H1 (cell line): Measurements from ENCODE around the gene DAPK1. TPM values are rescaled to one million over a fixed set of nuclear protein-coding genes. Genes with fewer than 3 reads are reported as not detected.

ENCODE experiments used
- CTCF ChIA-PET: fragments of 300-600 bp; sonication (Branson Sonifier 250); formaldehyde crosslinking; loops from one replicate; lab custom pipeline; 2021; ENCODE audit not compliant: partially characterized antibody; lab: Charles Lee
- POLR2A ChIA-PET: fragments of 300-600 bp; sonication (Branson Sonifier 250); formaldehyde crosslinking; loops from one replicate; lab custom pipeline; 2021; ENCODE audit warnings: inconsistent platforms; ENCODE audit not compliant: partially characterized antibody; lab: Charles Lee
- DNase-seq, 2 experiments: peaks; one replicate each; pipeline versions ENCODE4 v3.0.0 to v3.0.0-alpha.2; 2010 to 2022; ENCODE audit warnings: low spot score in 2 of 2, low read depth in 1 of 2, mixed read lengths in 1 of 2
- FAIRE-seq: peaks from 2 replicates; lab custom pipeline; 2011; peaks lifted over from hg19 to GRCh38; lab: Jason Lieb, UNC
- H2AFZ ChIP-seq: 2 replicates; pipeline ENCODE4 v1.8.1; 2012; ENCODE audit warnings: low read length, inconsistent platforms
- H2AK5ac ChIP-seq: 2 replicates; pipeline ENCODE4 v1.6.1; 2013; ENCODE audit warnings: low read depth, low read length
- H2BK120ac ChIP-seq: replicated peaks from 2 replicates; pipeline ENCODE3; 2013; ENCODE audit warnings: low read depth, low read length, inconsistent platforms
- H2BK12ac ChIP-seq: 2 replicates; pipeline ENCODE4 v1.6.1; 2013; ENCODE audit warnings: low read depth, low read length
- H2BK15ac ChIP-seq: 2 replicates; pipeline ENCODE4 v1.6.1; 2013; ENCODE audit warnings: low read length
- H2BK20ac ChIP-seq: 2 replicates; pipeline ENCODE4 v1.6.1; 2013; ENCODE audit warnings: low read length
- H2BK5ac ChIP-seq: 2 replicates; pipeline ENCODE4 v1.6.1; 2013; ENCODE audit warnings: low read depth, low read length
- H3K14ac ChIP-seq: 2 replicates; pipeline ENCODE4 v1.6.1; 2013; ENCODE audit warnings: inconsistent platforms; ENCODE audit not compliant: insufficient read length
- H3K18ac ChIP-seq: 2 replicates; pipeline ENCODE4 v1.6.1; 2013; ENCODE audit warnings: low read length; ENCODE audit errors: extremely low read depth
- H3K23ac ChIP-seq: 2 replicates; pipeline ENCODE4 v1.6.1; 2013; ENCODE audit warnings: inconsistent platforms; ENCODE audit not compliant: insufficient read length
- H3K23me2 ChIP-seq: 2 replicates; pipeline ENCODE4 v1.6.1; 2013; ENCODE audit warnings: low read depth, low read length
- H3K27ac ChIP-seq: 2 replicates; pipeline ENCODE4 v1.6.1; 2011; ENCODE audit warnings: low read depth, low read length, inconsistent platforms
- H3K27me3 ChIP-seq, 4 experiments: replicated peaks in 1 of 4; 1 replicate in 1 of 4; 2 replicates in 3 of 4; pipeline versions ENCODE4 v1.6.1 to v1.8.1; 2011 to 2013; ENCODE audit warnings: low read length in 3 of 4, mild to moderate bottlenecking in 3 of 4, inconsistent platforms in 2 of 4, mixed read lengths in 2 of 4, moderate library complexity in 1 of 4; ENCODE audit not compliant: control insufficient read depth in 3 of 4, insufficient read depth in 3 of 4; ENCODE audit errors: extremely low read depth in 1 of 4
- H3K36me3 ChIP-seq, 4 experiments: 2 replicates each; pipeline versions ENCODE4 v1.6.1 to v1.8.1; 2011 to 2013; ENCODE audit warnings: mild to moderate bottlenecking in 4 of 4, low read length in 3 of 4, moderate library complexity in 2 of 4, control low read depth in 1 of 4, inconsistent platforms in 1 of 4; ENCODE audit not compliant: insufficient read depth in 4 of 4, control insufficient read depth in 2 of 4
- H3K4ac ChIP-seq: replicated peaks from 2 replicates; pipeline ENCODE3; 2013; ENCODE audit warnings: low read length, low read depth, mixed read lengths, inconsistent platforms; ENCODE audit not compliant: insufficient read length
- H3K4me1 ChIP-seq, 4 experiments: replicated peaks in 1 of 4; 1 replicate in 1 of 4; 2 replicates in 3 of 4; pipeline versions ENCODE4 v1.6.1 to v1.8.1; 2011 to 2013; ENCODE audit warnings: low read length in 3 of 4, inconsistent platforms in 2 of 4, mixed read lengths in 1 of 4; ENCODE audit not compliant: insufficient read depth in 4 of 4, control insufficient read depth in 3 of 4
- H3K4me2 ChIP-seq, 2 experiments: 2 replicates each; pipeline versions ENCODE4 v1.6.1 to v1.8.1; 2011 to 2013; ENCODE audit warnings: low read depth in 2 of 2, low read length in 2 of 2, control low read depth in 1 of 2, inconsistent platforms in 1 of 2, mild to moderate bottlenecking in 1 of 2; ENCODE audit not compliant: insufficient read depth in 1 of 2
- H3K4me3 ChIP-seq, 4 experiments: fragments of 200-600, 300-600 bp in 1 of 4; sonication (generic), shearing (Covaris generic), sonication (Bioruptor Twin) in 1 of 4; 2 replicates each; pipeline versions ENCODE4 v1.5.1 to v1.8.1; 2011 to 2016; ENCODE audit warnings: low read length in 4 of 4, low read depth in 3 of 4, control low read depth in 2 of 4, inconsistent platforms in 2 of 4, mild to moderate bottlenecking in 2 of 4, mixed read lengths in 1 of 4, moderate library complexity in 1 of 4; ENCODE audit not compliant: insufficient read depth in 2 of 4; ENCODE audit errors: extremely low read depth in 1 of 4
- H3K56ac ChIP-seq: replicated peaks from 2 replicates; pipeline ENCODE3; 2013; ENCODE audit warnings: low read depth, mild to moderate bottlenecking, mixed read lengths, low read length, inconsistent platforms; ENCODE audit not compliant: insufficient read length
- H3K79me1 ChIP-seq: 2 replicates; pipeline ENCODE4 v1.6.1; 2013; ENCODE audit warnings: low read depth, low read length, control low read depth
- H3K79me2 ChIP-seq, 2 experiments: 2 replicates each; pipeline versions ENCODE4 v1.6.1 to v1.8.1; 2012 to 2013; ENCODE audit warnings: low read length in 2 of 2, mild to moderate bottlenecking in 2 of 2, inconsistent platforms in 1 of 2; ENCODE audit not compliant: insufficient read depth in 2 of 2, control insufficient read depth in 1 of 2
- H3K9ac ChIP-seq, 4 experiments: replicated peaks in 1 of 4; 1 replicate in 1 of 4; 2 replicates in 3 of 4; pipeline versions ENCODE4 v1.6.1 to v1.8.1; 2011 to 2013; ENCODE audit warnings: low read depth in 3 of 4, low read length in 3 of 4, control low read depth in 2 of 4, mild to moderate bottlenecking in 2 of 4, moderate library complexity in 2 of 4, inconsistent platforms in 1 of 4; ENCODE audit errors: extremely low read depth in 1 of 4
- H3K9me3 ChIP-seq, 2 experiments: 2 replicates each; pipeline versions ENCODE4 v1.6.1 to v1.8.1; 2012 to 2013; ENCODE audit warnings: mild to moderate bottlenecking in 2 of 2, moderate library complexity in 2 of 2, control low read depth in 1 of 2, inconsistent platforms in 1 of 2, low read depth in 1 of 2, low read length in 1 of 2, mixed read lengths in 1 of 2; ENCODE audit not compliant: insufficient read depth in 2 of 2
- H4K20me1 ChIP-seq, 2 experiments: replicated peaks in 1 of 2; 2 replicates each; pipeline versions ENCODE3 to v1.8.1; 2011 to 2013; ENCODE audit warnings: inconsistent platforms in 2 of 2, low read length in 2 of 2, mild to moderate bottlenecking in 1 of 2; ENCODE audit not compliant: insufficient read depth in 2 of 2, control insufficient read depth in 1 of 2
- H4K5ac ChIP-seq: 2 replicates; pipeline ENCODE4 v1.6.1; 2013; ENCODE audit warnings: low read length, low read depth, mixed read lengths, inconsistent platforms; ENCODE audit not compliant: insufficient read length
- H4K8ac ChIP-seq: 2 replicates; pipeline ENCODE4 v1.8.0; 2013; ENCODE audit warnings: mild to moderate bottlenecking, moderate library complexity, low read length, inconsistent platforms; ENCODE audit not compliant: insufficient read depth; ENCODE audit errors: extremely low read depth
- H4K91ac ChIP-seq: replicated peaks from 2 replicates; pipeline ENCODE3; 2013; ENCODE audit warnings: low read length, mixed read lengths, inconsistent platforms; ENCODE audit not compliant: insufficient read length
- CBX8 ChIP-seq: fragments of 300-800, 300-1000 bp; sonication (generic); IDR thresholded peaks from 2 replicates; pipeline ENCODE4 v1.7.1; 2016; ENCODE audit warnings: low read depth, low read length, borderline replicate concordance
- CREB1 ChIP-seq: IDR thresholded peaks from 2 replicates; pipeline ENCODE4 v1.6.1; 2012; ENCODE audit warnings: inconsistent platforms
- FOSL1 ChIP-seq: IDR thresholded peaks from 2 replicates; pipeline ENCODE4 v1.6.1; 2011; ENCODE audit warnings: mild to moderate bottlenecking, low read depth, low read length, moderate library complexity; ENCODE audit not compliant: insufficient read depth
- GTF2F1 ChIP-seq: IDR thresholded peaks from 2 replicates; pipeline ENCODE4 v1.6.1; 2012; ENCODE audit warnings: low read depth, low read length, improper control_type of control experiment, borderline replicate concordance
- JUN ChIP-seq: IDR thresholded peaks from 2 replicates; pipeline ENCODE4 v1.6.1; 2011; ENCODE audit warnings: low read depth, mild to moderate bottlenecking, improper control_type of control experiment, low read length
- NANOG ChIP-seq: IDR thresholded peaks from 2 replicates; pipeline ENCODE4 v1.6.1; 2011; ENCODE audit warnings: low read length, low read depth, mild to moderate bottlenecking, inconsistent platforms; ENCODE audit not compliant: insufficient read depth, poor library complexity, severe bottlenecking
- SP4 ChIP-seq: IDR thresholded peaks from 2 replicates; pipeline ENCODE4 v1.6.1; 2012; ENCODE audit warnings: low read length, inconsistent platforms
- WGBS, 2 experiments: shearing (Covaris generic) in 1 of 2; methylation state at CpG; one replicate each; pipeline versions ENCODE4 v1.1.6 to v1.1.7; 2013 to 2015; ENCODE audit warnings: low lambda C conversion rate in 2 of 2, mixed read lengths in 2 of 2, inconsistent platforms in 1 of 2, low coverage in 1 of 2, missing lambda C conversion rate in 1 of 2; ENCODE audit not compliant: insufficient replicate concordance in 2 of 2, insufficient coverage in 1 of 2, insufficient read length in 1 of 2; ENCODE audit errors: extremely low coverage in 1 of 2, missing lambda C conversion rate in 1 of 2; 5-methylcytosine and 5-hydroxymethylcytosine counted together
- polyA plus RNA-seq, 7 experiments: library from polyadenylated mRNA; depleted of rRNA in 3 of 7; stranded (reverse) in 5 of 7; unstranded in 2 of 7; fragments of >200 nt in 5 of 7; fragments of 200-250 nt in 2 of 7; gene quantifications; 1 replicate in 5 of 7; 2 replicates in 1 of 7; 4 replicates in 1 of 7; pipeline versions ENCODE4 v1.2.1 to v1.2.3, GENCODE V29; 2011 to 2013; ENCODE audit warnings: missing spikeins in 2 of 7, mixed read lengths in 2 of 7
- total RNA-seq: library from RNA; stranded (reverse); fragmentation: NEBNext Ultra II Directional; extraction: Animal tissue kit (Norgen Biotek cat#: 25700); gene quantifications from 2 replicates; pipeline ENCODE4 v1.2.1, GENCODE V29; 2021

Gene DAPK1
- total and polyA plus RNA-seq, 2 of the 8 experiments (the other 6 are each of a cell fraction or from before 2014, with no cell fraction given) = 62.4 to 131 TPM

DNA sequence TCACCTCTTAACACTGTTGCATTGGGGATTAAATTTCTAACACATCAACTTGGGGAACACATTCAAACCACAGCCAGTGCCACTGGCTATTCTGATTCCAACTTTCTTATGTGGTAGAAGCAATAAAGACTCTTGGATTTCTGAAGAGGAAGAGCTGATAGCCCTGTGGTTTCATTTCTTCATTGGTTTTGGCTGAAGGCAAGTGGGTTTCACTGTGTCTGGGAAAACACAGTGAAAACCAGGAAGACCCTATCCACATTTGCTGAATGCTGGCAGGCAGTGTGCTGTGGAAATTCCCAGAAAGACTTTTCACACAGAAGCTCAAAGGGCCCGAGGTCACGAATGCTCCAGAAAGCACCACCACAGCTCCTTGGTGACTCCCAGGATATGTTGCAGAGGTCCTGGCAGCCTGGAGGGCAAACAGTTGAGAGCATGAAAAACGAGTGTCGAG lies 67.1 kb downstream of the DAPK1 start:
- H2BK12ac ChIP-seq = no peak overlapping the region
- no peak overlapping the region for H2BK5ac ChIP-seq
- no peak overlapping the region for H2AK5ac ChIP-seq
- H3K4me3 ChIP-seq = no peak overlapping the region
- no peak for FAIRE-seq
- peaks cover 0 to 76% of the 10 kb centered on the region in 2 experiments; a peak in 2 of 4 replicates for H3K79me2 ChIP-seq
- no peak overlapping the region for H4K8ac ChIP-seq
- no peaks in the 10 kb centered on the region for H3K27me3 ChIP-seq
- peaks cover 16% of the 10 kb centered on the region; the same call in 1 of the 2 replicates for H3K79me1 ChIP-seq
- H3K36me3 ChIP-seq = peaks cover 0 to 4% (median 2%) of the 10 kb centered on the region in 4 experiments; a peak in 2 of 8 replicates
- H4K91ac ChIP-seq = no peak overlapping the region
- H3K56ac ChIP-seq = no peak overlapping the region
- H3K27ac ChIP-seq = no peak overlapping the region
- H3K4me1 ChIP-seq = peaks cover 2 to 20% (median 7%) of the 10 kb centered on the region in 4 experiments; a peak in 5 of 7 replicates
- H3K9ac ChIP-seq = no peak overlapping the region
- no peak for DNase-seq
- CTCF ChIA-PET = interaction anchor here (0.6 kb wide), 1 partner anchor 99 kb away, joined by 3 read pairs; no protein-coding TSS in a partner anchor
- H4K5ac ChIP-seq = no peak overlapping the region
- no peak overlapping the region for H3K4me2 ChIP-seq
- H3K9me3 ChIP-seq = no peaks in the 10 kb centered on the region
- H3K18ac ChIP-seq = no peak overlapping the region
- no peak overlapping the region for H2BK120ac ChIP-seq
- 89% methylated on average over 4 of the region's 4 CpGs; no CpG with 5 or more reads in 1 of the 2 experiments for WGBS, 2 experiments
- no peak overlapping the region for H2BK20ac ChIP-seq
- no peak overlapping the region for H2AFZ ChIP-seq
- peaks cover 4 to 21% of the 10 kb centered on the region in 2 experiments for H4K20me1 ChIP-seq
- no peak overlapping the region for H3K4ac ChIP-seq
- H2BK15ac ChIP-seq = no peak overlapping the region
- POLR2A ChIA-PET = interaction anchor here (1.1 kb wide), 1 partner anchor 15 kb away, joined by 3 read pairs; no protein-coding TSS in a partner anchor
- no peak overlapping the region for H3K23ac ChIP-seq
- H3K14ac ChIP-seq = no peak overlapping the region
- H3K23me2 ChIP-seq = no peaks in the 10 kb centered on the region
- TF ChIP-seq FOSL1 (no peak), NANOG (no peak), JUN (no peak), CREB1 (no peak), SP4 (no peak), CBX8 (no peak), GTF2F1 (no peak)
